GM21423 (cell line): ENCODE results near the gene SNX13.
A peak's percentile ranks its signal among the peaks of the same experiment; 100 is the strongest.

Source experiments
- ATAC-seq: cut with Tn5 transposase; IDR thresholded peaks from one replicate; pipeline ENCODE4 v1.9.1; 2021; ENCODE audit warnings: mild to moderate bottlenecking, moderate library complexity; ENCODE audit not compliant: unreplicated experiment

Gene SNX13, protein sequence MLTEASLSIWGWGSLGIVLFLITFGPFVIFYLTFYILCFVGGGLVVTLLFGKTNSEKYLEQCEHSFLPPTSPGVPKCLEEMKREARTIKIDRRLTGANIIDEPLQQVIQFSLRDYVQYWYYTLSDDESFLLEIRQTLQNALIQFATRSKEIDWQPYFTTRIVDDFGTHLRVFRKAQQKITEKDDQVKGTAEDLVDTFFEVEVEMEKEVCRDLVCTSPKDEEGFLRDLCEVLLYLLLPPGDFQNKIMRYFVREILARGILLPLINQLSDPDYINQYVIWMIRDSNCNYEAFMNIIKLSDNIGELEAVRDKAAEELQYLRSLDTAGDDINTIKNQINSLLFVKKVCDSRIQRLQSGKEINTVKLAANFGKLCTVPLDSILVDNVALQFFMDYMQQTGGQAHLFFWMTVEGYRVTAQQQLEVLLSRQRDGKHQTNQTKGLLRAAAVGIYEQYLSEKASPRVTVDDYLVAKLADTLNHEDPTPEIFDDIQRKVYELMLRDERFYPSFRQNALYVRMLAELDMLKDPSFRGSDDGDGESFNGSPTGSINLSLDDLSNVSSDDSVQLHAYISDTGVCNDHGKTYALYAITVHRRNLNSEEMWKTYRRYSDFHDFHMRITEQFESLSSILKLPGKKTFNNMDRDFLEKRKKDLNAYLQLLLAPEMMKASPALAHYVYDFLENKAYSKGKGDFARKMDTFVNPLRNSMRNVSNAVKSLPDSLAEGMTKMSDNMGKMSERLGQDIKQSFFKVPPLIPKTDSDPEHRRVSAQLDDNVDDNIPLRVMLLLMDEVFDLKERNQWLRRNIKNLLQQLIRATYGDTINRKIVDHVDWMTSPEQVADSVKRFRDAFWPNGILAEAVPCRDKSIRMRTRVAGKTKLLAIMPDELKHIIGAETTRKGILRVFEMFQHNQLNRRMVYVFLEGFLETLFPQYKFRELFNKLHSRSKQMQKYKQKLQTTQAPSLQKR

GRCh38 chr7:17940302-17940883 lies at the start of gene SNX13:
Gene SNX13, minus strand, starts transcription at chr7:17940494. Its CDS starts 199 bp downstream, at chr7:17940295.
- peak; percentile 94 for ATAC-seq

GRCh38 chr7:17989546-17989945 lies 49.3 kb upstream of the SNX13 start:
- ATAC-seq = no peak

GRCh38 chr7:17988858-17989257 lies 48.6 kb upstream of the SNX13 start:
- no peak for ATAC-seq

GRCh38 chr7:17988141-17988540 lies 47.8 kb upstream of the SNX13 start:
- no peak for ATAC-seq

DNA sequence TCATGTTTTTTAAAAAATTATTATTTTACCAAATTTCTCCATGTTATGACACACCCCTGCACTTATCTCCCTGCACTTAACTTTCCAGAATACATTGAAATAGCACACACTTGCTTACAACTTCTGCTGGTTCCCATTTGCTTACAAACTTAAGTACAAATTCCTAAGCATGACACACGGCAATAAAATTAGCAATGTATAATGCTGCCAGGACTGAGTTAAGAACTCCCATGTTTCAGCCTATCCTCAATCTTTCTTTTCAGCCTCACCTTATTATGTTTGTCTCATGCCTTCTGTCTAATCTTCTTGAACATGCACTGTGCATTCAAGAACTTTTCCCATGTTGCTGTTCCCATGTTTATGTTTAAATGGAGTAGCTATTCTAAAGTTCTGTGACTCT lies 46.6 kb upstream of the SNX13 start:
- ATAC-seq = no peak

DNA sequence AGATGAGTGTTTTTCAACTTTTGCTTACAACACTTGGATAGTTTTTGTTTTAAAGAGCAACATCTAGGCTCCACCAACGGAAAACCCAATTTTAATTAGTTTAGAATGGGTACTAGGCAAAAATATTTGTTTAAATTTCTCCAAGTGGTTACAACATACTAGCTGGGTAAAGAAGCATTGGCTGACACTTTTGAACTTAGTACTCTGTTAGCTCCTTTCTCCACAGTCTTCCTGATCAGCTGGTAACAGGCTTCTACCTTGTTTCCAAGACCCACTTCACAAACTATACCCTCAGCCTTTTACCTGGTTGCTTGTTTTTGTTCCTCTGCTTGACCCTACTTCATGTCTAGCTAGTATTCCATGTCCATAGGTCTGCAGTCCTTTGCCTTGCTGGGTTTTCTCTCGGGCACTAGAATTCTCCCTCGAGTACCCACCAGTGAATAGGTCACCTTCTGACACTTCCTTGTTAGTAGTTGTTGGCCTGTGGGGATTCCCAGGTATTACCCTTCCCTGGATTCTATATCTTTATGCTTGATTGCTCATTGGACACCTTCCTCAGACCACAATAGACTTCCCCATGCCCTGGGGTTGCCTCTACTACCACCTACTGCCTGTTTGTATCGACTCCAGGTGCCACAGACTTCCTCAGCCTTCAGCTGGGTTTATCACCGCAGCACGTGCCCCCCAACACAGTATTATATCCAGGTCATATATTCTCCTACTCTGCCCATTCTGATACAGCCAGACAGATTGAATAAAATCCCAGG lies 45.4 kb upstream of the SNX13 start:
- no peak for ATAC-seq

DNA sequence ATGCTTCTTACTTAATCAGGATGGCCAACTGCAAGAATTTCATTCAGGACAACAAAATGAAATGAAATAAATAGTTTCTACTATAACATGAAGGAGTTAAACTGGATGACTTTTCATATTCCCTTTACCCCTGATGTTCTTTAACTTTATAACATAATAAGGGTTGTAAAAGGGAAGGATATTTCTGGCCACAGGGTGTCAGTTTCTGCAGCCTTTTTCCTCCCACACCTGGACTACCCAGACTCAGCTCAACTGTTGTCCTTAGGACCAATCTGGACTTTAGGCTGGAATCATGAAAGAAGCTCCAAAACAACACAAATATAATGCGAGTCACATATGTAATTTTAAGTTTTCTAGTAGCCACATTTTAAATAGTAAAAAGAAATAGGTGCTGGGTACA lies 44.0 kb upstream of the SNX13 start:
- ATAC-seq = no peak

- no peak for ATAC-seq
Measured at GRCh38 chr7:17983221-17984062, 43.1 kb upstream of the SNX13 start.

- ATAC-seq = no peak
Measured at GRCh38 chr7:17976952-17977351, 36.7 kb upstream of the SNX13 start.

GRCh38 chr7:17971411-17971810 lies 31.1 kb upstream of the SNX13 start:
- no peak for ATAC-seq

GRCh38 chr7:17968791-17969715 lies 28.8 kb upstream of the SNX13 start:
- ATAC-seq = no peak

DNA sequence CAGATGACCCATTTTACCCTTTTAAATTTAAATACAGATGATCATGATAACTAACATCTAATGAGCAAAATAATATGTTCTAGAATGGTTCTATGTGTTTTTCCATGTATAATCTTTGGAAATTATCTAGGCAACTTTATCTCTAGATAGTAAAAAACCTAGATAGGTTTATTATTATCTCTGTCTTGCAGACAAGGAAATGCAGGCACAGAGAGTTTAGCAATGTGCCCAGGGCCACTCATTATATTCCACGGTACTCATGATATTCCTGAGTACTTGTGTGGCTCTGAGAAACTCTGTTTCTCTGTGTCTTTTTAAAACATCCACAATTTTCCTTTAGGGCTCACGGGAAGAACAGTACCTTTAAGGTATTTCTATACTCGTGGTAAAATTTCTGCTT lies 26.4 kb upstream of the SNX13 start:
- no peak for ATAC-seq

DNA sequence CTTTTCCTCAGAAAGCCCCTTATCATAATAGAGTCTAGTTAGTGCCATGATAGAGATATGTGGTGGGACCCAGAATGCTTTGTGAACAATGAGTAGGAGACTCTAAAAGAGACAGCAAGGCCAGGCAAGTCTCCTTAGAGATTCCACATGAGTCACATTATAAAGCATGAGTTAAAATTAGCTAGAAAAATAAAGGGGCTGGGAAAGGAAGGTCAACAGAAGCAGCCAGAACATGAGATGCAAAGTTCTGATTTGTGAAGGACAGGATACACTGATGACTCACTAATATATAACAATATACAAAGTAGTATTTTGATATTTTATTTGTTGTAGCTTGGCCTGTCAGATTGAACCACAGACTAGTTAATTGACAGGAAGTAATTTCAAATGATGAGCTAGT lies 25.3 kb upstream of the SNX13 start:
- no peak for ATAC-seq

- ATAC-seq = no peak
Measured at GRCh38 chr7:17963281-17963680, 23.0 kb upstream of the SNX13 start.

DNA sequence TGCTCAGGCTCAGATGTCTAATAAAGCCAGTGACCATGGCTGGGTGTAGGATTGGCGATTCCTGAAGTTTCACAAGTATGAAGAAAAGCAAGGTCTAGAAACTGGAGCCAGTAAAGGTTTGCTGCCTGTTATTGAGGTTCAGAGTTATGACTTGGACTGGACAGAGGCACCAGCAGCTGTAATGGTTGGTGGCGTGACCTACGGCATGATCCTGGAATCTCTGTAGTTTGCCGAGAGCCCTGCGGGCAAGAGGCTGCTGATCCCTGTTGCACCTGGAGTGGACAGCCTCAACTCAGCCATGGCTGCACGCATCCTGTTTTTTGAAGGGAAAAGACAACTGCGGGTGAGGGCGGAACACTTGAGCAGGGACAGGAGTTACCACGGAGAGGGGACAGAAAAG lies 22.4 kb upstream of the SNX13 start:
- no peak for ATAC-seq

GRCh38 chr7:17957871-17958270 lies 17.6 kb upstream of the SNX13 start:
- ATAC-seq = no peak

DNA sequence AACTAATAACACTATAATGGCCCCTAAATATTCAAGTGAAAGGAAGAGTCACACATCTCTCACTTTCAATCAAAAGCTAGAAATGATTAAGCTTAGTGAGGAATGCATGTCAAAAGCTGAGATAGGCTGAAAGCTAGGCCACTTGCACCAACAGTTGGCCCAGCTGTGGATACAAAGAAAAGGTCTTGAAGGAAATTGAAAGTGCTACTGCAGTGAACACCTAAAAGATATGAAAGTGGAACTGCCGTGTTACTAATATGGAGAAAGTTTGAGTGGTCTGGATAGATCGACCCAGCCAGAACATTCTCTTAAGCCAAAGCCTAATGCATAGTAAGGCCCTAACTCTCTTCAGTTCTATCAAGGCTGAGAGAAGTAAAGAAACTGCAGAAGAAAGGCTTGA lies 12.1 kb upstream of the SNX13 start:
- peak; percentile 100 for ATAC-seq

DNA sequence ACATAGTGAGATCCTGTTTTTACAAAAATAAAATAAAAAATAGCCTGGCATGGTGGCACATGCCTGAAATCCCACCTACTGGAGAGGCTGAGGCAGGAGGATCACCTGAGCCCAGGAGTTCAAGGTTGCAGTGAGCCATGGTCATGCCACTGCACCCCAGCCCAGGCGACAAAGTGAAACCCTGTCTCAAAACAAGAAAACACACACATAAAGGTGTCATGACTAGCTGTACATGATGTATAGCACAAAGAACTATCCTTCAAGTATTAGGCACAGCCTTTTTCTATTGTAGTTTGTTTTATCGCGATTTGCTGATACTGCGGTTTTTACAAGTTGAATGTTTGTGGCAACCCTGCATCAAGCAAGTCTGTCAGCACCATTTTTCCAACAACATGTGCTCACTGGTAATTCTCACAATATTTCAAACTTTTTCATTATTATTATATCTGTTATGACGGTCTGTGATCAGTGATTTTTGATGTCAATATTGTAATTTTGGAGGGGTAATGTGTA lies 11.5 kb upstream of the SNX13 start:
- no peak for ATAC-seq
